ENCODE results near the gene PEX7. TPM values are rescaled to one million over a fixed set of nuclear protein-coding genes. Genes with fewer than 3 reads are reported as not detected.

PEX7 gene
- total and polyA plus RNA-seq, 4 experiments from 2014 or later: 4.4 to 7.2 (median 5.1) TPM

- H3K4me3 ChIP-seq (ENCODE audit: low read length in 2 of 2): no peak overlapping the region
- intact Hi-C loops (cut with micrococcal nuclease): no loop called here
- Mint-ChIP-seq H3K4me3 (no peak overlapping the region), H3K27ac (no peak overlapping the region), H3K27me3 (no peaks in the 10 kb centered on the region), H3K36me3 (peaks cover 16 to 22% of the 10 kb centered on the region in 2 donors), H3K4me1 (peaks cover 0 to 2% (median 0%) of the 10 kb centered on the region in 4 donors), H3K9me3 (no peaks in the 10 kb centered on the region)
- DNase-seq: no peak
- H3K4me1 ChIP-seq (ENCODE audit: insufficient read depth, low read length): no peaks in the 10 kb centered on the region
- ChIA-PET CTCF (ENCODE audit: partially characterized antibody) (interaction anchor here (1.8 kb wide), 1 partner anchor 16 kb away, joined by 6 read pairs; no protein-coding TSS in a partner anchor), POLR2A (ENCODE audit: partially characterized antibody) (no interaction called here)
- no peaks in the 10 kb centered on the region for H3K36me3 ChIP-seq (ENCODE audit: insufficient read depth, low read length)
- no peak overlapping the region for H3K27ac ChIP-seq (ENCODE audit: low read depth, low read length)
- no peaks in the 10 kb centered on the region for H3K9me3 ChIP-seq (ENCODE audit: control insufficient read depth in 1 of 2, low read length in 2 of 2)
- no peaks in the 10 kb centered on the region for H3K27me3 ChIP-seq (ENCODE audit: insufficient read depth, low read length)
These were observed 37.0 kb downstream of the PEX7 start for GRCh38 chr6:136859430-136859829.

GRCh38 chr6:136860043-136860442 is 37.7 kb downstream of the PEX7 start:
- H3K4me1 Mint-ChIP-seq: peaks cover 0 to 2% (median 0%) of the 10 kb centered on the region in 4 donors
- Histone ChIP-seq H3K27me3 (ENCODE audit: insufficient read depth, low read length) (no peaks in the 10 kb centered on the region), H3K27ac (ENCODE audit: low read depth, low read length) (no peak overlapping the region), H3K4me3 (ENCODE audit: low read length in 2 of 2) (no peak overlapping the region), H3K36me3 (ENCODE audit: insufficient read depth, low read length) (no peaks in the 10 kb centered on the region), H3K4me1 (ENCODE audit: insufficient read depth, low read length) (no peaks in the 10 kb centered on the region), H3K9me3 (ENCODE audit: control insufficient read depth in 1 of 2, low read length in 2 of 2) (no peaks in the 10 kb centered on the region)
- DNase-seq: no peak
- ChIA-PET CTCF (ENCODE audit: partially characterized antibody) (no interaction called here), POLR2A (ENCODE audit: partially characterized antibody) (no interaction called here)
- no peak overlapping the region for H3K27ac Mint-ChIP-seq
- H3K36me3 Mint-ChIP-seq: peaks cover 14 to 20% of the 10 kb centered on the region in 2 donors
- no peaks in the 10 kb centered on the region for H3K27me3 Mint-ChIP-seq
- H3K4me3 Mint-ChIP-seq: no peak overlapping the region
- intact Hi-C loops (cut with micrococcal nuclease): no loop called here
- no peaks in the 10 kb centered on the region for H3K9me3 Mint-ChIP-seq

GRCh38 chr6:136862662-136863061 is 40.3 kb downstream of the PEX7 start:
- Mint-ChIP-seq H3K4me1 (peaks cover 0 to 2% (median under 1%) of the 10 kb centered on the region in 4 donors), H3K36me3 (peaks cover 12 to 20% of the 10 kb centered on the region in 2 donors), H3K4me3 (no peak overlapping the region), H3K27ac (no peak overlapping the region), H3K27me3 (no peaks in the 10 kb centered on the region), H3K9me3 (no peaks in the 10 kb centered on the region)
- POLR2A ChIA-PET (ENCODE audit: partially characterized antibody): interaction anchor here (0.6 kb wide), 1 partner anchor 91 kb away, joined by 3 read pairs; no protein-coding TSS in a partner anchor
- Histone ChIP-seq H3K27me3 (ENCODE audit: insufficient read depth, low read length) (no peaks in the 10 kb centered on the region), H3K36me3 (ENCODE audit: insufficient read depth, low read length) (no peaks in the 10 kb centered on the region), H3K4me3 (ENCODE audit: low read length in 2 of 2) (no peak overlapping the region), H3K4me1 (ENCODE audit: insufficient read depth, low read length) (no peaks in the 10 kb centered on the region), H3K27ac (ENCODE audit: low read depth, low read length) (no peak overlapping the region), H3K9me3 (ENCODE audit: control insufficient read depth in 1 of 2, low read length in 2 of 2) (no peaks in the 10 kb centered on the region)
- no peak for DNase-seq
- CTCF ChIA-PET (ENCODE audit: partially characterized antibody): no interaction called here
- intact Hi-C loops (cut with micrococcal nuclease): no loop called here

GRCh38 chr6:136863752-136864151 is 41.4 kb downstream of the PEX7 start:
- ChIA-PET CTCF (ENCODE audit: partially characterized antibody) (no interaction called here), POLR2A (ENCODE audit: partially characterized antibody) (no interaction called here)
- no peaks in the 10 kb centered on the region for H3K27me3 Mint-ChIP-seq
- no peaks in the 10 kb centered on the region for H3K9me3 ChIP-seq (ENCODE audit: control insufficient read depth in 1 of 2, low read length in 2 of 2)
- no peak overlapping the region for H3K27ac Mint-ChIP-seq
- H3K27ac ChIP-seq (ENCODE audit: low read depth, low read length): no peak overlapping the region
- DNase-seq: no peak
- H3K36me3 ChIP-seq (ENCODE audit: insufficient read depth, low read length): no peaks in the 10 kb centered on the region
- H3K27me3 ChIP-seq (ENCODE audit: insufficient read depth, low read length): no peaks in the 10 kb centered on the region
- H3K4me1 Mint-ChIP-seq: peaks cover 0 to 2% (median 0%) of the 10 kb centered on the region in 4 donors
- H3K36me3 Mint-ChIP-seq: peaks cover 13 to 20% of the 10 kb centered on the region in 2 donors
- H3K4me1 ChIP-seq (ENCODE audit: insufficient read depth, low read length): no peaks in the 10 kb centered on the region
- no peak overlapping the region for H3K4me3 ChIP-seq (ENCODE audit: low read length in 2 of 2)
- H3K4me3 Mint-ChIP-seq: no peak overlapping the region
- H3K9me3 Mint-ChIP-seq: no peaks in the 10 kb centered on the region
- intact Hi-C loops (cut with micrococcal nuclease): no loop called here

- DNase-seq: no peak
- no peaks in the 10 kb centered on the region for H3K9me3 Mint-ChIP-seq
- H3K36me3 ChIP-seq (ENCODE audit: insufficient read depth, low read length): no peaks in the 10 kb centered on the region
- no peaks in the 10 kb centered on the region for H3K4me1 ChIP-seq (ENCODE audit: insufficient read depth, low read length)
- CTCF ChIA-PET (ENCODE audit: partially characterized antibody): interaction anchor here (1.1 kb wide), 1 partner anchor 10 kb away, joined by 3 read pairs; no protein-coding TSS in a partner anchor
- peaks cover 0 to 2% (median 0%) of the 10 kb centered on the region in 4 donors for H3K4me1 Mint-ChIP-seq
- no peak overlapping the region for H3K27ac Mint-ChIP-seq
- no peaks in the 10 kb centered on the region for H3K27me3 ChIP-seq (ENCODE audit: insufficient read depth, low read length)
- intact Hi-C loops (cut with micrococcal nuclease): no loop called here
- no peaks in the 10 kb centered on the region for H3K27me3 Mint-ChIP-seq
- no peak overlapping the region for H3K4me3 Mint-ChIP-seq
- H3K27ac ChIP-seq (ENCODE audit: low read depth, low read length): no peak overlapping the region
- H3K4me3 ChIP-seq (ENCODE audit: low read length in 2 of 2): no peak overlapping the region
- H3K36me3 Mint-ChIP-seq: peaks cover 16 to 17% of the 10 kb centered on the region in 2 donors
- no peaks in the 10 kb centered on the region for H3K9me3 ChIP-seq (ENCODE audit: control insufficient read depth in 1 of 2, low read length in 2 of 2)
- POLR2A ChIA-PET (ENCODE audit: partially characterized antibody): no interaction called here
These were observed 42.3 kb downstream of the PEX7 start for GRCh38 chr6:136864676-136865075.

DNA sequence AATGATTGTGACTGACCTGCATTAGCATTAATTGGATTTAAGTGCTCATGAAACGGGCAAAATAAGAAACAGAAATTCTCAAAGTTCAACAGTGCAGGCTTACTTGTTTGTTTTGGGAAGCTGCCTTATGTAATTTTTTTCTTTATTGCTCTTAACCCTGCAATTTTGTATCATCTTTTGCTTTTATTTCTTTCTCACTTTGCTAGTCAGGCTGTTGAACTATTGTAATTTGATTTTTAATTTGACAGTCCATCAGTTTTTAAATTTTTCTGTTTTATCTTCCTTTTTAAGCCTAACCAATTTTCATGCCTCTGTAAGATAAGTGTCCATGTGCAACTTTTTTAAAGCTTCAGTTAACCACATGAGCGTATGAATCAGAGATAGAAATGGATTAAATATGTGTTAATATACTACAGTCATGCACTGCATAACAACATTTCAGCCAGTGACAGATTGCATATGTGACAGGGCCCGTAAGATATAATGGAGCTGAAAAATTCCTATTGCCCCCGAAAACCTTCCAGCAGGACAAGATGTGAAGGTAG is 44.6 kb downstream of the PEX7 start:
- Histone ChIP-seq H3K4me1 (ENCODE audit: insufficient read depth, low read length) (no peaks in the 10 kb centered on the region), H3K36me3 (ENCODE audit: insufficient read depth, low read length) (no peaks in the 10 kb centered on the region), H3K4me3 (ENCODE audit: low read length in 2 of 2) (no peak overlapping the region), H3K9me3 (ENCODE audit: control insufficient read depth in 1 of 2, low read length in 2 of 2) (no peaks in the 10 kb centered on the region), H3K27ac (ENCODE audit: low read depth, low read length) (no peak overlapping the region), H3K27me3 (ENCODE audit: insufficient read depth, low read length) (no peaks in the 10 kb centered on the region)
- intact Hi-C loops (cut with micrococcal nuclease): no loop called here
- Mint-ChIP-seq H3K4me3 (no peak overlapping the region), H3K27ac (peak overlapping the region in 2 of 7 donors; percentile 48 to 57), H3K36me3 (peaks cover 19 to 21% of the 10 kb centered on the region in 2 donors), H3K4me1 (peaks cover 0 to 2% (median 0%) of the 10 kb centered on the region in 4 donors), H3K9me3 (peaks cover 0 to under 1% (median 0%) of the 10 kb centered on the region in 8 donors), H3K27me3 (no peaks in the 10 kb centered on the region)
- DNase-seq: no peak
- ChIA-PET CTCF (ENCODE audit: partially characterized antibody) (interaction anchor here (0.5 kb wide), 1 partner anchor 232 kb away, joined by 3 read pairs; no protein-coding TSS in a partner anchor), POLR2A (ENCODE audit: partially characterized antibody) (no interaction called here)

DNA sequence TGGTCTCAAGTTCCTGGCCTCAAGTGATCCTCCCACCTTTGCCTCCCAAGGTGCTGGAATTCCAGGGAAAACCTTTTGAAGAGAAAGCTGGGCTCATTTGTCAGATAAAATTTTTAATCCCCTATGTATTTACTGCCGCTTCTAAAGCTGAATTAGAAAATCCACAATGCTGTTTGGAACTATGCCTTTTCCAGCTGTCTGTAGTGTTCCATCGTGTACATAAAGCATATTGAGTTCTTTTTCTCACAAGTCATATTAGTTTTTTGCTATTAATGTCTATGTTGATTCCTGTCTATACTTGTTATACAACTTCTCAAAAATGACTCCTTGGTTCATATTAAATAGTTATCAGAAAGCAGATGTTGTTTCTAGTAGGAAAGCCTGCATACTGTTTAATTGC is 47.1 kb downstream of the PEX7 start:
- Histone ChIP-seq H3K27me3 (ENCODE audit: insufficient read depth, low read length) (no peaks in the 10 kb centered on the region), H3K9me3 (ENCODE audit: control insufficient read depth in 1 of 2, low read length in 2 of 2) (peaks cover 6 to 12% of the 10 kb centered on the region in 2 donors), H3K4me3 (ENCODE audit: low read length in 2 of 2) (no peak overlapping the region), H3K4me1 (ENCODE audit: insufficient read depth, low read length) (no peaks in the 10 kb centered on the region), H3K36me3 (ENCODE audit: insufficient read depth, low read length) (peaks cover 5% of the 10 kb centered on the region), H3K27ac (ENCODE audit: low read depth, low read length) (no peak overlapping the region)
- H3K36me3 Mint-ChIP-seq: peaks cover 36 to 40% of the 10 kb centered on the region in 2 donors
- H3K9me3 Mint-ChIP-seq: peaks cover 0 to 20% (median 16%) of the 10 kb centered on the region in 8 donors
- peak overlapping the region in 1 of 7 donors; percentile 10 for H3K27ac Mint-ChIP-seq
- intact Hi-C loops (cut with micrococcal nuclease): no loop called here
- no peak overlapping the region for H3K4me3 Mint-ChIP-seq
- no peak for DNase-seq
- ChIA-PET POLR2A (ENCODE audit: partially characterized antibody) (no interaction called here), CTCF (ENCODE audit: partially characterized antibody) (no interaction called here)
- peaks cover 0 to 2% (median 0%) of the 10 kb centered on the region in 4 donors for H3K4me1 Mint-ChIP-seq
- H3K27me3 Mint-ChIP-seq: no peaks in the 10 kb centered on the region

Data from CD4-positive, alpha-beta memory T cell (primary cell).